ENCODE data around the gene PRKRA.
"Not testable (repeated sequence)": the region's sequence is repeated elsewhere in the genome, so short reads cannot be mapped to it uniquely, and the experiment has no call there.

PRKRA gene

GRCh38 chr2:178457390-178457886 is 6.5 kb upstream of the PRKRA start:
- DNase-seq (ENCODE audit: low read depth), result no peak

DNA sequence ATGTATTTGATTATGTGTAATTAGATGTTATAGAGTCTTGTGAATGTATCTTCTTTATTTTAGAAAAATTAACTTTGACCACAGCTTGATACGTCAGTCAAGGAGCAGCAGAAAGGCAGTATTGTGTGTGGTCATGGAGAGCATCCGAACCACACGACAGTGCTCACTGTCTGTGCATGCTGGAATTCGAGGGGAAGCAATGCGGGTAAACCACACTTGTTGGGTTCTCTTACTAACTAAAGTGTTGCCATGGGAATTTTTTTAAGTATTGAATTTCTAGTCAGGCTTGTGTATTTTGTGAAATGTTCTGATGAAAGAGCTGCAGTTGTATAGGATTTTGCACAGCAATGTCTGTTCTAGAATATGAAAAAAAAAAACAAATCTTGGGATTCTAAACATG is 5.0 kb upstream of the PRKRA start:
- no peak for DNase-seq (ENCODE audit: low read depth)

- DNase-seq (ENCODE audit: low read depth), result no peak
Observed at GRCh38 chr2:178452870-178453269, 1.9 kb upstream of the PRKRA start.

- no peak for DNase-seq (ENCODE audit: low read depth)
Observed at GRCh38 chr2:178452334-178452733, 1.4 kb upstream of the PRKRA start.

GRCh38 chr2:178450524-178450773 is 526 bp downstream of the PRKRA start:
- no peak for DNase-seq (ENCODE audit: low read depth)

DNA sequence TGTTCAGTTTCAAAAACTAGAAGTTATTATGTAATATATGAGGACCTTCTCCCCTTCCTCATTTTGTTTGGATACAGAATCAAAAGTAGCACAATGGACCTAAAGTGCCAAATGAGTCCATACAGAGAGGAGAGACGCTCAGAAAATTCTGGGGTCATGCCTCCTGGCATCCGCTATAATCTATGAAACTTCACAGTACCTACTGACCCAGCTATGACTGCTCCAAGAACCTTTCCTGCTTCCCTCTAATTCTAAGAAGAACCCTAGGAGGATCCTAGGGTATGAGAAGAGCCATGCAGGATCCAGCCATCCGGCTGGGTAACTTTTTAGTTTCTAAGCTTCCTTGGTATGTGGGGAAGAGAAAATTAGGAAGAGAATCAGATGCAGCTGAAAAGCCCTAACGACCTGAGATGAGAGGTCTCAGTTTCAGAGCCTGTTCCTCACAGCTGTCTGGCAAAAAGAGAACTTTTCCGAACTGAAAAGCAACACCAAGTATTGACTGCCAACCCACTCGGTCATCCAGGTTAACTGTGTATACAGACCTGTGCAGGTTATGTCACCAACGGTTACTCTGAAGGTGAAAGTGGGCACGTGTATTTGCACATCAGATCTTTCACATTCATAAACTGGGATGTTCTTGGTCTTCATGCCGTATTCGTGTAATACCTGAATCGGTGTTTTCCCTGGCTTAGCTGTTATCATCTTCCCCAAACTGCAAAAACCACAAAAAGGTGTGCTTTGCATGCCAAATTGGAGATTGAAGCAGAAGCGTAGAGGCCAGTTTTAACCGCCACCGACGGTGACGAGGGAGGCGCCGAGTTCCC is 1.1 kb downstream of the PRKRA start:
- DNase-seq (ENCODE audit: low read depth), result peak; percentile 7

DNA sequence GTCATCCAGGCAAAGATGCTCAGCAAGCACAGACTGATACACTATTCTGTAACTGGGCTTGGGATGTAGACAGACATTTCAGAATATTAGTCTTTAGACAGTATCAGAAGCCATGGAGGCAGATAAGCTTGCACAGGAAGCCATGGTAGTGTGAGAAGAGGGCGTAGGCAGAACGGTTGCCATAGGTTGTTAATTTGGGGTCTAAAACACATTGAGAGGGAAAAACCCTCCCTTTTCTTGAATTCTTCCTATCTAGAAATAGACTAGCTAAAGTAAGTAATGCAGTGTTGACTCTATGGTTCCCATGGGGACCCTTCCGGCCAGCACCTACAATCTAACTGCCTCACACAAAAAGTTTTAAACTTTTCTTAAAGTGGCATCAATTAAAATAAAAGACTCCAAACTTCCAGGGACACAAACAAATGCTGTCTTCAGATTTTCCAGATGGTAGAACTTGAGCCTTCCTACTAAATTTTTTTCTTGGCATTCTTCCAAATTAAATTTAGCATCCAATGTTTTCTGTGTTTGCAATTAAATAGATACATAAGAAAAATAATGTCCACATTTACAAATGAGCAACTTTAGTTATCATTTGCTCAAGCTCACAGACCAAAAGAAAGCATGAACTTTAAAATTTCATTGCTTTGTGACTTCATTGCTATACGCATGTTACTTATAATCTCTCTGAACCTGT is 1.9 kb downstream of the PRKRA start:
- no peak for DNase-seq (ENCODE audit: low read depth)

- DNase-seq (ENCODE audit: low read depth), result peak; percentile 49
Observed at GRCh38 chr2:178441426-178441825, 9.5 kb downstream of the PRKRA start.

DNA sequence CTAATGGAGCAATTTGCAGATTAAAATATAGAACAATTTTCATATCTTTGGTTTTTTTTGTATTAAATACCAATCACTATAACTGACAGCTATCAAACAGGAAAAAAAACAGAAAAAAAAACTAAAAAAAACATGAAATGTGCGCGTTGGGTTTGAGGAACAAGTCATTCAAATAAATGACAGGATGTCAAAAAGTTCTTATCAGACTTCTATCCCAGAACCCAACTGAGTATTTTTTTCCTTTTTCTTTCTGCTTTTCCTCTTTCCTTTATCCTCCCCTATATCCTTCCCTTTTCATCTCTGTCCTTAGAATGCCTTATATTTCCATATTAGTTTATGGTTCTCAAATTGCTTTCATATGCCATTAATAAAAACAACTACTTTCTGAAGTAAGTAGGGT is 14.3 kb downstream of the PRKRA start:
- DNase-seq (ENCODE audit: low read depth), result no peak

DNA sequence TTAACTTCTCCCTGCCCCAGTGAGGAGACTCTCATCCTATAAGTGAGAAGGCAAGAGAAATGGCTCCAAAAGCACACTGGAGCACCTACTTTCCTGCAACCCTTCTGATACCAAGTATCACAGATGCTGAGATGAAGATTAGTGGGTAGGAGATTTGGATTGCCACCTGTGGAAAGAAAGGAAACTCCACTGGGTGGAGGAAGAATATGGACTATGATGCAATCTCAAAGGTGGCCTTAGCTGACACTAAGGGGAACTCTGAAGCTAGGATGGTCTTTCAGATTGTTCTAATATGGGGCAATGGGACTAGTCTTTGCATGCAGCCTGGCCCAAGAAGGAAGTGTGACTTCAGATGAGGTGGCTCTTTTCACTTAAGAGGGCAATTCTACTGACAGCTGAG is 21.6 kb downstream of the PRKRA start:
- no peak for DNase-seq (ENCODE audit: low read depth)

DNA sequence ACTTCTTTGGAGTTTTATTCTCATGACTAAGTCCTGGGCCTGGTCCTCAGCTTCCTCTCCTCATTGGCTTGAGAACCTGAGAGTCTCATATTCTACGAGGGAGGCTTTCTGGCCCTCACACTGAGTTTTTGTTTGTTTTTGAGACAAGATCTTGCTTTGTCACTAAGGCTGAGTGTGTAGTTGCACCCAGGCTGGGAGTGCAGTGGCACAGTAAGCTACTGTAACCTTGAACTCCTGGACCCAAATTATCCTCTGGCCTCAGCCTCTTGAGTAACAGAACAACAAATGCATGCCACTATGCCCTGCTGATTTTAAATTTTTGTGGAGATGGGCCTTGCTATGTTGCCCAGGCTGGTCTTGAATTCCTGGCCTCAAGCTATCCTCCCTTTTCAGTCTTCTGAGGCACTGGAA is 22.6 kb downstream of the PRKRA start:
- peak; percentile 32 for DNase-seq (ENCODE audit: low read depth)

- DNase-seq (ENCODE audit: low read depth), result no peak
Observed at GRCh38 chr2:178427458-178427857, 23.5 kb downstream of the PRKRA start.

DNA sequence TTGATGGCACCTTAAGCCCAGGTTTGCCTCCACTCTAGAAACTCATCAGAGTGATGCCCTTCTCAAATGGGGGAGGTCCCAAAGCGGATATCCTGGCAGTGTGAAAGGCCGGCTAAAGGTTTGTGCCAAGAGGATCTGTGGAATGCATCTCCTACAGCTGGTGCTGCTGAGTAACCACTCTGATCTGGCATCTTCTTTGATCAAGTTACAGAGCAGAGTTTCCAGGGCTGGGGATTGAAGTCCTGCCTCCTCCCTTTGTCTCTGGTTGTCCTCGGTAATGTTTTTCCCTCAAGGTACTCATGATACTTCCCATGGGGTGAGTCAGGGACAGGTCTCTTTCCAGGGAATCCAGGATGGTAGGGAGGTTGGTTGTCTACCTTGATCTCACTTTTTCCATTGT is 24.6 kb downstream of the PRKRA start:
- DNase-seq (ENCODE audit: low read depth), result no peak

DNA sequence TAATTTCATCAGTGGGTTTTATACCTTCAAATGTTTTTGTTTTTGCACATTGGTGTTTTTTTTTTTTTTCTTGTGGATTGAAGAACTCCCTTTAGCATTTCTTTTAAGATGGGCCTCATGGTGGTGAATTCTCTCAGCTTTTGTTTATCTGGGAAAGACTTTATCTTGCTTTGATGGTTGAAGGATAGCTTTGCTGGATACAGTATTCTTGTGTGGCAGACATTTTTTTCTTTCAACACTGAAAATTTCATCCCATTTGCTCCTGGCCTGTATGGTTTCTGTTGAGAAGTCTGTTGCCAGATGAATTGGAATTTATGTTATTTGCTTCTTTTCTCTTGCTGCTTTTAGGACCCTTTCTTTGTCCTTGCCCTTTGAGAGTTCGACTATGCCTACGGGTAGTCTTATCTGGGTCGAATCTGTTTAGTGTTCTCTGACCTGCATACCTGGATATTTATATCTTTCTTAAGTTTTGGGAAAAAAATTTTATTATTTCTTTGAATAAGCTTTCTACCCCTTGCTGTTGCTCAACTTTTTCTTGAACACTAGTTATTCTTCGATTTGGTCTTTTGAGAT is 25.6 kb downstream of the PRKRA start:
- no peak for DNase-seq (ENCODE audit: low read depth)

- not testable (repeated sequence) for DNase-seq (ENCODE audit: low read depth)
Observed at GRCh38 chr2:178423746-178424145, 27.2 kb downstream of the PRKRA start.

DNA sequence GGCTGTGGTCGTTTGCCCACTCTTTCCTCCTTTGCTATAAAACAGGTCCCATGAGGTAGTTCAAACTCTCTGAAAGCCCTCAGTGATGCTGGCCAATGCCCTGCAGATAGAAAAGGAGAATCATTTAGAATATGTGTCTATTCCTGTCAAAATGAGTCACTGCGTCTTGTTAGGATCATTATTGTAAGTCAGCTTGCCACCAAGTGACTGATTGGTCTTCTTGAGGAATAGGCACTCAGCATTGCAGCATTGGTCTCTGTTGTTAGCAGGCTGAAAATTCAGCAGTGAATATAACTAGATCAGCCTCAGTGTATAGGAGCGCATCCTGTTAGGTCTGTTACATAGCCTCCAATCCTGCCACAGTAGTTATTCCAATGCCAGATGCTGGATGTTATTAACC is 28.9 kb downstream of the PRKRA start:
- no peak for DNase-seq (ENCODE audit: low read depth)

GRCh38 chr2:178420463-178420999 is 30.4 kb downstream of the PRKRA start:
- no peak for DNase-seq (ENCODE audit: low read depth)

GRCh38 chr2:178419123-178419522 is 31.9 kb downstream of the PRKRA start:
- no peak for DNase-seq (ENCODE audit: low read depth)

GRCh38 chr2:178418426-178418825 is 32.5 kb downstream of the PRKRA start:
- no peak for DNase-seq (ENCODE audit: low read depth)

GRCh38 chr2:178417916-178418315 is 33.1 kb downstream of the PRKRA start:
- no peak for DNase-seq (ENCODE audit: low read depth)

DNA sequence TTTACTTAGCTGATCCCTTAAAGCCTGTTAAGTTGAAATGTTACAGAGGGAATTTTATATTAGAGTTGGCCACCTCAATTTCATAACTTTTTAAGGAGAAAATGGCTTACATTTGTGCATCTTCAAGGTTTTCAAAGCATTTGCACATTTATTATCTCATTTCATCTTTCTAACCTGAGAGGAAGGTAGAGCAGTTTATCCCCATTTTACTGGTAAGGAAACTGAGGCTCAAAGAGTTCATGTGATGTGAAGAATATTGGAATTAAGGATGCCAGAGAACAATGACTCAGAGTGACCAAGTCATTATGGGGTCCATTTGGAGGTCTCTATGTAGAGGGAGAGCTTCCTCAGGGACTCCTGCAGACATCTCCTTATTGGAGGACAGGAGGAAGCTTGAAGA is 35.0 kb downstream of the PRKRA start:
- DNase-seq (ENCODE audit: low read depth), result no peak

DNA sequence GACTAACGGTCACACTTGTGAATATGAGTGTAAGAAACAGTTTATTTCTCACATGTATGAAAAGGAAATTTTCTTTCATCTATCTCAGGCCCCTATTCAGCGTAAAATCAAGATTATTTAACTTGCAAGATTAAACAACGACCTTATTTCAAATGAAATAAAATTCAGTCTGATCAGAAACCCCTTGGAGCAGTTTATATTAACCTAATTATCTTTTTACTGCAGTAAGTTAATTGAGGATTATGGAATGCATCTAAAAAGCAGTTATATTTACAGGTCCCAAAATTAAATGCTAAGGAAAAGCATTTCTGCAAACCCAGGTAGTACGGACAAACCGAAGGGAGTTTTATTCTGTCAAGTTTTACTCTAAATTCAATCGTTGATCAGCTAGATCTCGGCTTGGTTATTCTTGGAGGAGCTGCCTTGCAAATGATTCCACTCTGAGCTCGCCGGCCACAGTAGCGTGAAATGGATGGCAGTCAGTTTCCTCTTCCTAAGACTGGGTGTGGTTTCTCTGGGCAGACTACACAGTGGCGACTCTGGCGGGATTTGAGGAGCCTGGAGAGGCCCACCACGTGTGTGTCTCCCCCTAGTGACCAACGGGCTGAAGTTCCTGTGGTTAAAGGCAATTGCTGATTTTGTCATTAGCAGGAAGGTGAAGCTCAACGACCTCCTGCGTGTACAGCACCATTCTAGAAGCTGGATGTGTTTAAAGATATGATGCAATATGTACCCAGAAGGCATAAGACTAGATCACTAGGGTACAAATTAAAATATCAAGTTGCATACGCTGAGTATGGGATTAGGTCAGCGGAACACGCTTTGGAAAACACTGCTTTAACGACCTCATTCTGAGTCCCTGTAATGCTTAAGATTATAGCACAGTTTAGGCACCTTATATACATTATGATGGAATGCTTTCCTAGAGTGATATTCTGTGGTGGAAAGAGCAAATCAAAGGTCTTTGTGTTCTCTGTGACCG is 36.4 kb downstream of the PRKRA start:
- peak; percentile 96 for DNase-seq (ENCODE audit: low read depth)
